OCI-LY7 (cell line): ENCODE measurements around the gene MAMDC2.

Source experiments
- EZH2phosphoT487 ChIP-seq: fragments of 200-600 bp; sonication (generic); IDR thresholded peaks from 2 replicates; pipeline ENCODE4 v1.6.1; 2018; ENCODE audit warnings: low read depth, borderline replicate concordance, mild to moderate bottlenecking, mixed run types, antibody characterized with exemption, low read length, moderate library complexity, mixed read lengths
- TF ChIP-seq, protein P1 (sequence below): fragments of 200-600 bp; sonication (generic); conservative IDR thresholded peaks from 2 replicates; pipeline ENCODE4 v1.5.1; 2014; ENCODE audit warnings: mild to moderate bottlenecking, antibody characterized with exemption, low read length, moderate library complexity, mixed read lengths

DNA sequence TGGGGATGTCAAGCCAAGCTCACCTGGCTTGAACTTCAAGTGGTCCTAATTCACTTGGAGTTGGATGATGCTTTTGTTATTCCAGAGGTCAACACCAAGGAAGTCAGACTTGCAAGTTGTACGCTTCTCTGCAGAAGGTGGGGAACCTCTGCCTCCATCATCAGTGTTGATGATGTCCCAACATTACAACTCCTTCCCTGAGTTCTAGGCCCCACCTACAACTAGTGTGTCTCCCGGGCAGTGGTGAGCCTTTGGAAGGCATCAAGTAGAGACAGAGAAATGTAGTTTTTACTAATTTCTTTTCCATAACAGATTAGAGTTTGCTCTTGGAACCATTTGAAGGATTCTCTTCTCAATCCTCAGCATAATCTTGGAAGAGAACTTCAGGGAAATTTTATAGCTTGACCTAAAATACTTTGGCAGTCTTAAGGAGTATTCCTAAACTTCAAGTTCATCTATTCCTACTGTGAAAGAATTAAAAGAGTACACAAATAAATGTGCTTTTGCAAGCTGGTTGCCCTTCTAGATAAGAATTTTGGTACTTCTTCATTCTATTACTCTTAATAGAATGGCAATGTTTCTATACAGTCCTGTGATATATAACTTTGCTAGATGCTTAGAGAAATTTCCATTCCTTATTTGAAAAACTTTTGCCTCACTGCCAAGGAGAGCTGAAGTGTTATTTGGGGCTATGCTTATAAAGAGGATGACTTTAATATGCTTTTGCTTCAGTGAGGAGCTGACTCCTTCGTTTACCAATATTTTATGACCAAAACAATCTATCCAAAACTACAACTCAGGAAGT lies 12.0 kb downstream of the MAMDC2 start:
- TF ChIP-seq, protein P1, sequence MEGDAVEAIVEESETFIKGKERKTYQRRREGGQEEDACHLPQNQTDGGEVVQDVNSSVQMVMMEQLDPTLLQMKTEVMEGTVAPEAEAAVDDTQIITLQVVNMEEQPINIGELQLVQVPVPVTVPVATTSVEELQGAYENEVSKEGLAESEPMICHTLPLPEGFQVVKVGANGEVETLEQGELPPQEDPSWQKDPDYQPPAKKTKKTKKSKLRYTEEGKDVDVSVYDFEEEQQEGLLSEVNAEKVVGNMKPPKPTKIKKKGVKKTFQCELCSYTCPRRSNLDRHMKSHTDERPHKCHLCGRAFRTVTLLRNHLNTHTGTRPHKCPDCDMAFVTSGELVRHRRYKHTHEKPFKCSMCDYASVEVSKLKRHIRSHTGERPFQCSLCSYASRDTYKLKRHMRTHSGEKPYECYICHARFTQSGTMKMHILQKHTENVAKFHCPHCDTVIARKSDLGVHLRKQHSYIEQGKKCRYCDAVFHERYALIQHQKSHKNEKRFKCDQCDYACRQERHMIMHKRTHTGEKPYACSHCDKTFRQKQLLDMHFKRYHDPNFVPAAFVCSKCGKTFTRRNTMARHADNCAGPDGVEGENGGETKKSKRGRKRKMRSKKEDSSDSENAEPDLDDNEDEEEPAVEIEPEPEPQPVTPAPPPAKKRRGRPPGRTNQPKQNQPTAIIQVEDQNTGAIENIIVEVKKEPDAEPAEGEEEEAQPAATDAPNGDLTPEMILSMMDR: no peak
- no peak for TF ChIP-seq EZH2phosphoT487
